ENCODE data around the gene RGL1.

Gene RGL1

DNA sequence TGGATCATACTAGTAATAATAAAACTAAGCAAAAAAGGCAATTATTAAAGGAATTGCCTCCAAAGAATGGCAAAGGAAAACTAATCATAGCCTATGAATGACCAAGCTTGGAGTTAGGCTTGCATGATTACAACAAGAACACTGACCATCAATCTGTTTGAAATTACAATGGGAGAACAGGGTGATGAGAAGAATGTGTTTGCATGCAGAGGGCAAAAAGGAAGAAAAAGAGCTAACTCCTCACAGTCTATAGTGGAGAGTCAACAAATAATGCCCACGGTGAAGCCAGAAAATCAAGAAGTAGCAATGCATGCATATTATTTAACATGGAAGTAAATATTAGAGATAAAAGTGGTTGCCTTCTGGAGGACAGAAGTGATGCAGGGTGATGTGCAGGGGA, 160.8 kb downstream of the RGL1 start:
- no peak for TF ChIP-seq ZFX (IDR thresholded peaks at IDR 0.05)
- TF ChIP-seq, protein P1, sequence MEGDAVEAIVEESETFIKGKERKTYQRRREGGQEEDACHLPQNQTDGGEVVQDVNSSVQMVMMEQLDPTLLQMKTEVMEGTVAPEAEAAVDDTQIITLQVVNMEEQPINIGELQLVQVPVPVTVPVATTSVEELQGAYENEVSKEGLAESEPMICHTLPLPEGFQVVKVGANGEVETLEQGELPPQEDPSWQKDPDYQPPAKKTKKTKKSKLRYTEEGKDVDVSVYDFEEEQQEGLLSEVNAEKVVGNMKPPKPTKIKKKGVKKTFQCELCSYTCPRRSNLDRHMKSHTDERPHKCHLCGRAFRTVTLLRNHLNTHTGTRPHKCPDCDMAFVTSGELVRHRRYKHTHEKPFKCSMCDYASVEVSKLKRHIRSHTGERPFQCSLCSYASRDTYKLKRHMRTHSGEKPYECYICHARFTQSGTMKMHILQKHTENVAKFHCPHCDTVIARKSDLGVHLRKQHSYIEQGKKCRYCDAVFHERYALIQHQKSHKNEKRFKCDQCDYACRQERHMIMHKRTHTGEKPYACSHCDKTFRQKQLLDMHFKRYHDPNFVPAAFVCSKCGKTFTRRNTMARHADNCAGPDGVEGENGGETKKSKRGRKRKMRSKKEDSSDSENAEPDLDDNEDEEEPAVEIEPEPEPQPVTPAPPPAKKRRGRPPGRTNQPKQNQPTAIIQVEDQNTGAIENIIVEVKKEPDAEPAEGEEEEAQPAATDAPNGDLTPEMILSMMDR (conservative IDR thresholded peaks at IDR 0.05): no peak
- no peak overlapping the region for H3K27ac ChIP-seq

DNA sequence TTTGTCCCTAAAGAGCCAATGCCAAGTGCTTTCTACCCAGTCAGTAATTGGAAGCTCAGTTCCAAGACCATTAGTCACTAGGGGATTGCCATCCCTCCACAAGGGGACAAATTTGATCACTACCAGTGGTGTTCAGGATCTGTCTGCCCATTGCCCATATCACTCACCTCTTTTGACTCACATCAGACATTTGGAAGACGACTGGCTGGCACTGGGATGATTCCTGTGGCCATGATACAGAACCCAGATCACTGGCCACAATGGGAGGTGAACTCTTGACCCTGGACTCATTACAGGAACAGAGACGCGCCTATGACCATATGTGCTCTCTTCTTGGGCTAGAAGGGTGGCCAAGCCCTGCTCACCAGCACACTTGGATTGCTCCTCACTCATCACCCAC, 161.6 kb downstream of the RGL1 start:
- no peak overlapping the region for H3K27ac ChIP-seq
- TF ChIP-seq, protein P1 (conservative IDR thresholded peaks at IDR 0.05): no peak
- no peak for TF ChIP-seq ZFX (IDR thresholded peaks at IDR 0.05)

DNA sequence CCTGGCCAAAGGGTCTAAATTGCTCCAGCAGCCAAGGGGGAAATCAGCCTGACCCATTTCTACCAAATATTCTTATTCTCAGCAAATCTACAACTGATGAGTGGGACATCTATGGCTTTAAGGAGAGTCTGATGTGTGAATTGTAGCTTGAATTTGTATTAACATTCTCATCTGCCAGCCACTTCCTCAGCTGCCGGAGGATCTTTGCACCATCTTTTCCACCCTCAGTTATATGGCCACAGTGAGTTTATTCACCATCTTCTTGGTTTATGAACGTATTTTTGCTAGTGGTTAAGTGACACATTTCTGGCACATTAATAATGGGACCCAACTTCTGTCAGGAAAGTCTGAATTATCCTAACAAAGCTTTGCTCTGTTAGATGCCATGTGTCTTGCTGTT, 163.0 kb downstream of the RGL1 start:
- no peak for TF ChIP-seq ZFX (IDR thresholded peaks at IDR 0.05)
- TF ChIP-seq, protein P1 (conservative IDR thresholded peaks at IDR 0.05): no peak

DNA sequence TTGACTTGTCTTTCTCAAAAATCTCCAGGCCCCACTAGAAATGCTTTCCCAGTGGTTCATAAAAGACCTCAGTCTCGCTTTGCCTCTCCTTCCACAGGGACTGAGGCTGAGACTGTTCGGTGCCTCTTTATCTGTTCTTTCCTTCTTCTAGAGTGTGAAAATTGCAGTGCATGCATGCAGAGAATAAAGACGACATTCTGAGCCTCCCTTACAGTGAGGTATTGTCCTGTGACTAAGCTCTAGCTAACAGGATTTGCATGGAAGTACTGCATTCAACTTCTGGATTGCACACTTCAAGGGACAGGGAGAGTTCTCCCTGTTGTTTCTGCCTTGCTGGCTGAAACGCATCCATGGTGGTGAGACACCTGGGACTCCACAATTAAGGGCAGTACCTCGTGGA, 163.5 kb downstream of the RGL1 start:
- no peak for TF ChIP-seq ZFX (IDR thresholded peaks at IDR 0.05)
- TF ChIP-seq, protein P1 (conservative IDR thresholded peaks at IDR 0.05): no peak

More for the DNA sequence above, 163.0 kb downstream of the RGL1 start:
- H3K27ac ChIP-seq: no peak overlapping the region

DNA sequence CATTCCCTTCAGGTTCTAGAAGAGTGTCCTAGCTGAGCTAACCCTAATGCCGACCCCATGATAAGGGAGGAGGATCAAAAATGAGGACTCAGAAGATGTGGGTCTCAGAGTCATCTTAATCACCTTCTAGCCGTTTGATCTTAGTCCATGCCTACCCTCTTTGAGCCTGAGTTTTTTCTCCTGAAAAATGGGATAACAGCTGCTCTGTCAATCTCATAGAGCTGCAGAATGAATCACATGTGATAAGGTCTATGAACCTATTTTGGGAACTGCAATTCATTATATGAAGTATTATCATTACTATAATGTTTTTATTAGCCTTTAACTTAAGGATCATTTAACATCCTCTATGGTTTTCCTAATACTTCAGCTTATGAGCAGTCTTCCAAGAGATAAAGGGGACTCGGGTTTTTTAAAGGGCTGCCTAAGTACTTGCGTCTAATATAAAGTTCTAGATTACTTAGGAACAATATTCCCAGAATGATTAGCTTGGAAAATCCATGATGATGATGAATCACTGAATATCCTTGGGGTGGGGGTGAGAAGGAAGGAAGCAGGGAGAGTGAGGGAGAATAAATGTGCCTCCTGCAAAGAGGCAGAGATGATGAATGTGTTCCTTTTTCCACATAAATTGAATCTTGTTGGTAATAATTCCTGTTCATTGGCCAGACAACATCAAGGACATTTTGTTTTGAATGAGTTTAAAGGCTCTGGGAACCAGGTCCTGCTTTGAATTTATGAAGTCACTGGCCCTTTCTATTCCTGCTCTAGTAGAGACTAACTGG, 165.8 kb downstream of the RGL1 start:
- no peak overlapping the region for H3K27ac ChIP-seq
- no peak for TF ChIP-seq ZFX (IDR thresholded peaks at IDR 0.05)
- TF ChIP-seq, protein P1 (conservative IDR thresholded peaks at IDR 0.05): no peak

More for the DNA sequence above, 163.5 kb downstream of the RGL1 start:
- H3K27ac ChIP-seq: no peak overlapping the region

DNA sequence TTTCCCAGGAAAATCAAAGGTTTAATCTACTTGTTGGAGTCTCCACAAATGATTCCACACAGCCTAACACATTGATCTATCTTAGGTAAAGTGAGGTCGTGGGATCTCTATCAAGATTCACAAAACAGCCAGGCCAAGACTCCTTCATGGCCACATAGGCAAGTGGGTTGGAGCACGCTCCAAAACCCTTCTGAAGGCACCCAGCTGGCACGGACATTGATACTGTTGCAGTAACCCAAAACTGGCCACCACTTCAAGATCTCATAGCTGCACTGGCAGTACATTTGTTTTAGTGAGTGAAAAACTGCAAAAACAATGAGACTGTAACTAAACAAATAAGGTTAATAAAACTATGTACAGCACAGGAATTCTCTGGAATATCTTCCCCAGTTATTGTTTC, 170.7 kb downstream of the RGL1 start:
- H3K27ac ChIP-seq: no peak overlapping the region
- TF ChIP-seq ZFX (IDR thresholded peaks at IDR 0.05): no peak
- TF ChIP-seq, protein P1 (conservative IDR thresholded peaks at IDR 0.05): no peak

DNA sequence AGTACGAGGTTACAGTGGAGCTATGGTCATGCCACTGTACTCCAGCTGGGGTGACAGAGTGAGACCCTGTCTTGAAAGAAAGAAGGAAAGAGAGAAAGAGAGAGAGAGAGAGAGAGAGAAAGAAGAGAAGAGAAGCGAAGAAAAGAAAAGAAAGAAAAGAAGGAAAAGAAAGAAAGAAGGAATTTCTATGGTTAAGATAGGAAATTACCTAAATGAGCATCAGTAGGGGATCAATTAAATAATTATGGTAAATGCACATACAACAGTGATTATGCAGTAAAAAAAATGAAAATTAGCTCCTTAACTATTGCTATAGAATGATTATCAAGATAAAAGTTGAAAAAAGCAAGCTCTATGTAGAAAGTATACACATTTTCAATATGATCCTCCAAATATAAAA, 172.8 kb downstream of the RGL1 start:
- H3K27ac ChIP-seq: no peak overlapping the region
- TF ChIP-seq, protein P1 (conservative IDR thresholded peaks at IDR 0.05): no peak
- TF ChIP-seq ZFX (IDR thresholded peaks at IDR 0.05): no peak
